ENCODE results near the gene ALLC.

DNA sequence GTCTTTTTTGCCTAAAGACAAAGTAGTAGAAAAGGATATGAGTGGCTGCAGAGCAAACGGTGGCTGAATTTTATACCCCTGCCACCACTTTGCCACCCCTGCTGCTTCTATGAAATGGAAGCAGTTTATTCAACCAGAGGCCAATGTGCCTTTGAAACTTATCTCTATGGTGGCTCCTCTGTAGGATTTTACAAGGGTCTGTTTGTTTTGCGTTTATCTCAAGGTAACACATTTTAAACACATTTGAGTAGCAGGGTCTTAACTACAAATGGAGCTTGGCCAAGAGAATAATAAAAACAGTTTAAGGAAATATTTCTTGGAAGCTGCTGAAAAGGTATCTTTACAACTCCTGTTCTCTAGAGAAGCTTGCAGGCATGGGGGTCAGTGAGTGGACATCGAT lies 6.1 kb downstream of the ALLC start:
- TF ChIP-seq, protein P1, sequence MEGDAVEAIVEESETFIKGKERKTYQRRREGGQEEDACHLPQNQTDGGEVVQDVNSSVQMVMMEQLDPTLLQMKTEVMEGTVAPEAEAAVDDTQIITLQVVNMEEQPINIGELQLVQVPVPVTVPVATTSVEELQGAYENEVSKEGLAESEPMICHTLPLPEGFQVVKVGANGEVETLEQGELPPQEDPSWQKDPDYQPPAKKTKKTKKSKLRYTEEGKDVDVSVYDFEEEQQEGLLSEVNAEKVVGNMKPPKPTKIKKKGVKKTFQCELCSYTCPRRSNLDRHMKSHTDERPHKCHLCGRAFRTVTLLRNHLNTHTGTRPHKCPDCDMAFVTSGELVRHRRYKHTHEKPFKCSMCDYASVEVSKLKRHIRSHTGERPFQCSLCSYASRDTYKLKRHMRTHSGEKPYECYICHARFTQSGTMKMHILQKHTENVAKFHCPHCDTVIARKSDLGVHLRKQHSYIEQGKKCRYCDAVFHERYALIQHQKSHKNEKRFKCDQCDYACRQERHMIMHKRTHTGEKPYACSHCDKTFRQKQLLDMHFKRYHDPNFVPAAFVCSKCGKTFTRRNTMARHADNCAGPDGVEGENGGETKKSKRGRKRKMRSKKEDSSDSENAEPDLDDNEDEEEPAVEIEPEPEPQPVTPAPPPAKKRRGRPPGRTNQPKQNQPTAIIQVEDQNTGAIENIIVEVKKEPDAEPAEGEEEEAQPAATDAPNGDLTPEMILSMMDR (IDR thresholded peaks at IDR 0.05; ENCODE audit: poor library complexity), result no peak
- TF ChIP-seq EZH2 (IDR thresholded peaks at IDR 0.05; ENCODE audit: borderline replicate concordance) (no peak), EZH2phosphoT487 (IDR thresholded peaks at IDR 0.05; ENCODE audit: low read depth, severe bottlenecking, unreplicated experiment) (no peak)

Data from hepatocyte (in vitro differentiated cells).